SHP77 (cell line): ENCODE results near the gene PCNP.
"Not testable (repeated sequence)": the region's sequence is repeated elsewhere in the genome, so short reads cannot be mapped to it uniquely, and the experiment has no call there.

Experiments used
- DNase-seq, 2 experiments: peaks; one replicate each; lab custom pipeline; 2025; lab: John Stamatoyannopoulos, UW

Gene PCNP

GRCh38 chr3:101573449-101574387 lies at the start of gene PCNP:
TSS of gene PCNP (plus strand) at chr3:101574180. CDS start at chr3:101574216, 36 bp downstream.
- peak; percentile 96 to 97 for DNase-seq

GRCh38 chr3:101527441-101527840 lies 46.5 kb upstream of the PCNP start:
- no peak for DNase-seq

- no peak for DNase-seq
These were observed 46.1 kb upstream of the PCNP start for GRCh38 chr3:101527906-101528305.

GRCh38 chr3:101529816-101530685 lies 43.9 kb upstream of the PCNP start:
- no peak for DNase-seq

GRCh38 chr3:101530686-101531047 lies 43.3 kb upstream of the PCNP start:
- no peak for DNase-seq

GRCh38 chr3:101531473-101532086 lies 42.4 kb upstream of the PCNP start:
- DNase-seq, result no peak

GRCh38 chr3:101532783-101533602 lies 41.0 kb upstream of the PCNP start:
- DNase-seq, result no peak

GRCh38 chr3:101533603-101533968 lies 40.4 kb upstream of the PCNP start:
- DNase-seq, result no peak

GRCh38 chr3:101535221-101535620 lies 38.8 kb upstream of the PCNP start:
- DNase-seq, result no peak

GRCh38 chr3:101536266-101536665 lies 37.7 kb upstream of the PCNP start:
- no peak for DNase-seq

GRCh38 chr3:101536955-101537354 lies 37.0 kb upstream of the PCNP start:
- DNase-seq, result not testable (repeated sequence)

GRCh38 chr3:101542957-101543356 lies 31.0 kb upstream of the PCNP start:
- no peak for DNase-seq

- no peak for DNase-seq
These were observed 29.7 kb upstream of the PCNP start for GRCh38 chr3:101544161-101544850.

GRCh38 chr3:101548527-101549105 lies 25.4 kb upstream of the PCNP start:
- DNase-seq, result no peak

- no peak for DNase-seq
These were observed 24.5 kb upstream of the PCNP start for GRCh38 chr3:101549473-101549872.

GRCh38 chr3:101551359-101552081 lies 22.5 kb upstream of the PCNP start:
- not testable (repeated sequence) for DNase-seq

- not testable (repeated sequence) for DNase-seq
These were observed 20.6 kb upstream of the PCNP start for GRCh38 chr3:101553381-101553780.

- no peak for DNase-seq
These were observed 17.9 kb upstream of the PCNP start for GRCh38 chr3:101556064-101556463.

GRCh38 chr3:101561630-101562328 lies 12.2 kb upstream of the PCNP start, which contains the start of gene TRMT10C:
TSS of gene TRMT10C (plus strand) at chr3:101561868. CDS start at chr3:101564782, 2,914 bp downstream.
- peak; percentile 88 to 89 for DNase-seq
